Stimulated activated CD8-positive, alpha-beta memory T cell treated with anti-CD3 and anti-CD28 coated beads, Interleukin-7, amount 100 ng/mL, for 1 hour (primary cell): Measurements from ENCODE around the gene LDB2.
"Not testable (repeated sequence)": the region's sequence is repeated elsewhere in the genome, so short reads cannot be mapped to it uniquely, and the experiment has no call there.

ENCODE experiments used
- DNase-seq, 2 donors: peaks; one replicate each; pipeline ENCODE4 v3.0.0-alpha.2; 2020; ENCODE audit warnings: low read depth in 2 of 2

The LDB2 gene

GRCh38 chr4:16597443-16597842 is 301.0 kb downstream of the LDB2 start:
- DNase-seq, result no peak

- no peak for DNase-seq
Observed at GRCh38 chr4:16596267-16596666, 302.2 kb downstream of the LDB2 start.

- no peak for DNase-seq
Observed at GRCh38 chr4:16594128-16594527, 304.3 kb downstream of the LDB2 start.

- no peak for DNase-seq
Observed at GRCh38 chr4:16593386-16593785, 305.1 kb downstream of the LDB2 start.

GRCh38 chr4:16591272-16591826 is 307.1 kb downstream of the LDB2 start:
- DNase-seq, result no peak

- DNase-seq, result no peak
Observed at GRCh38 chr4:16590797-16591196, 307.6 kb downstream of the LDB2 start.

- no peak for DNase-seq
Observed at GRCh38 chr4:16588651-16589050, 309.8 kb downstream of the LDB2 start.

GRCh38 chr4:16588149-16588548 is 310.3 kb downstream of the LDB2 start:
- DNase-seq, result no peak

GRCh38 chr4:16585053-16585452 is 313.4 kb downstream of the LDB2 start:
- DNase-seq, result no peak

GRCh38 chr4:16583764-16584163 is 314.7 kb downstream of the LDB2 start:
- no peak for DNase-seq

GRCh38 chr4:16582526-16582925 is 315.9 kb downstream of the LDB2 start:
- no peak for DNase-seq

- DNase-seq, result no peak
Observed at GRCh38 chr4:16582036-16582435, 316.4 kb downstream of the LDB2 start.

GRCh38 chr4:16581117-16581516 is 317.3 kb downstream of the LDB2 start:
- DNase-seq, result no peak

- DNase-seq, result no peak
Observed at GRCh38 chr4:16580514-16580913, 317.9 kb downstream of the LDB2 start.

GRCh38 chr4:16579866-16580265 is 318.6 kb downstream of the LDB2 start:
- DNase-seq, result no peak

GRCh38 chr4:16577177-16577576 is 321.3 kb downstream of the LDB2 start:
- no peak for DNase-seq

- DNase-seq, result no peak
Observed at GRCh38 chr4:16574981-16575380, 323.5 kb downstream of the LDB2 start.

- no peak for DNase-seq
Observed at GRCh38 chr4:16573739-16574138, 324.7 kb downstream of the LDB2 start.

- no peak for DNase-seq
Observed at GRCh38 chr4:16573206-16573605, 325.2 kb downstream of the LDB2 start.

GRCh38 chr4:16572631-16573030 is 325.8 kb downstream of the LDB2 start:
- no peak for DNase-seq

GRCh38 chr4:16572161-16572560 is 326.3 kb downstream of the LDB2 start:
- no peak for DNase-seq

- no peak for DNase-seq
Observed at GRCh38 chr4:16569790-16570189, 328.7 kb downstream of the LDB2 start.

- not testable (repeated sequence) for DNase-seq
Observed at GRCh38 chr4:16557316-16557715, 341.1 kb downstream of the LDB2 start.

GRCh38 chr4:16555156-16555555 is 343.3 kb downstream of the LDB2 start:
- no peak for DNase-seq
